Activated T-cell treated with anti-CD3 and anti-CD28 coated beads for 4 hours (primary cell): ENCODE measurements around the gene DPF1.

Source experiments
- DNase-seq: peaks from one replicate; pipeline ENCODE4 v3.0.0-alpha.2; 2020

Gene DPF1

DNA sequence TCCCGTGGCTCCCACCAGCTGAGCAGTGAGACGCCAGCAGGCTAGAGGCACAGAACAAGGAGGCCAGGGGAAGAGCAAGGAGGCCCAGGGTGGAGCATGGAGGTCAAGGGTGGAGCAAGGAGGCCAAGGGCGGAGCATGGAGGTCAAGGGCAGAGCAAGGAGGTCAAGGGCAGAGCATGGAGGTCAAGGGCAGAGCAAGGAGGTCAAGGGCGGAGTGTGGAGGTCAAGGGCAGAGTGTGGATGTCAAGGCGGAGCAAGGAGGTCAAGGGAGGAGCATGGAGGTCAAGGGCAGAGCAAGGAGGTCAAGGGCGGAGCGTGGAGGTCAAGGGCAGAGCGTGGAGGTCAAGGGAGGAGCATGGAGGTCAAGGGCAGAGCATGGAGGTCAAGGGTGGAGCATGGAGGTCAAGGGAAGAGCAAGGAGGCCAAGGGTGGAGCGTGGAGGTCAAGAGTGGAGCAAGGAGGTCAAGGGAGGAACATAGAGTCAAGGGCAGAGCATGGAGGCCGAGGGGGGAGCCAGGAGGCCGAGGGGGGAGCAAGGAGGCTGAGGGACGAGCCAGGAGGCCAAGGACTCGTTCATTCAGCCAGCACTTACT is 27.7 kb downstream of the DPF1 start:
- no peak for DNase-seq

DNA sequence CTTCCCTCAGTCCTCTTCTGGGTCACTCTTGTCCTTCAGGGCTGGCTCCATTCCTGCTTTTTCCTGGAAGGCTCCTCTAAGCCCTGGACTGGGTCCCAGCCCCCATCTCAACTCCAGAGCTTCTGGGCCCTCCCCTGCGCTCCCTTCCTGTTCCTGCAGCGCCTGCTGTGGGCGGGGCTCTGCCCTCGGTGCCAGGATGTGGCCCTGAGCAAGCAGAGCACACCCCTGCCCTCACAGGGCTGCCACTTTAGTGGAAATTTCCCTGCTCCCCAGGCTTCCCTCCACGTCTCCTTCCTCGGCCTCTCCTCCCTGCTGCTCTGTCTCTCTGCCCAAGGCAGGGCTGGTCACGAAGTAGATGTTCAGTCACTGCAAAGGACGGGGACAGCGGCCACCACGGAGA is 28.8 kb downstream of the DPF1 start:
- no peak for DNase-seq

- DNase-seq: no peak
Measured at GRCh38 chr19:38194061-38194701, 29.8 kb downstream of the DPF1 start.

DNA sequence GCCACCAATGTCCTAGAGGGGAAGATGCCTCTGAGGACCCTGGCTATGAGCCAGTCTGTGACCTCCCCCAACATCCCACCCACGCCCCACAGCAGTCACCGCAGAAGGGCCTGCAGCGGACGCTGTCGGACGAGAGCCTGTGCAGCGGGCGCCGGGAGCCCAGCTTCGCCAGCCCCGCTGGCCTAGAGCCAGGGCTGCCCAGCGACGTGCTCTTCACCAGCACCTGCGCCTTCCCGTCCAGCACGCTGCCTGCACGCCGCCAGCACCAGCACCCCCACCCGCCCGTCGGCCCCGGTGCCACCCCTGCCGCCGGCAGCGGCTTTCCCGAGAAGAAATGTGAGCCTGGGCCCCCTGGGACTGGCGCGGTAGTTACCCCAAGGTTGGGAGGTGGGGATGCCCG is 30.6 kb downstream of the DPF1 start:
- DNase-seq: no peak

DNA sequence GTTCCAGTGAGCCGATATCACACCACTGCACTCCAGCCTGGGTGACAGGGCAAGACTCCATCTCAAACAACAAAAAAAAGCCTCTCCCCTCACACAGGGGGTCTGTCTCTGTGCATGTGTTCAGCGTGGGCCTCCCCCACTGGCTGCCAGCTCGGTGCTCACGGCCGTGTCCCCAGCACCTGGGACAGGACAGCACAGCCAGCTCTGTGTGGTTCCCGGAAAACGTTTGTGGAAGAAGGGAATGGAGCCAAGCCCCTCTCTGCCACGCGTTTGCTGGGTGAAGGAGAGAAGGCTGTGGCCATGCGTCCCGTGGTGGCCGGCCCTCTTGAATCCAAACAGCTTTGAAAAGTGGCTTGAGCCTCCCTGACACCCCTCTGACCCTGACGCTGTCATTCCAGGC is 32.3 kb downstream of the DPF1 start:
- no peak for DNase-seq

DNA sequence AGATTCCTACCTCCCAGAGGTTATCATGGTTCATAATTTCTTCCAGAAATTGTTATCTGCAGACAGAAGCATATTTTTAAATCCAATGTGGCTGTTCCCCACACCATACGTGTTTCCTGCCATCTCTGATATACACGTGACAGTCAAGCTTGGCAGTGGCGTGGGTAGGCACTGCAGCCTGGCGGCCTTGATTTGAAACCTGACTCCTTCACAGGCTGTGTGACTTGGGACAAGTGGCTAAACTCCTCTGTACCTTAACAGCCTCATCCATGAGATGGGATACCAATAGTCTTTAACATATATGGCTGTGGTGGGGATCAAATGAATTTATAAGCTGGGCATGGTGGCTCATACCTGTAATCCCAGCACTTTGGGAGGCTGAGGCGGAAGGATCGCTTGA is 33.2 kb downstream of the DPF1 start:
- no peak for DNase-seq

DNA sequence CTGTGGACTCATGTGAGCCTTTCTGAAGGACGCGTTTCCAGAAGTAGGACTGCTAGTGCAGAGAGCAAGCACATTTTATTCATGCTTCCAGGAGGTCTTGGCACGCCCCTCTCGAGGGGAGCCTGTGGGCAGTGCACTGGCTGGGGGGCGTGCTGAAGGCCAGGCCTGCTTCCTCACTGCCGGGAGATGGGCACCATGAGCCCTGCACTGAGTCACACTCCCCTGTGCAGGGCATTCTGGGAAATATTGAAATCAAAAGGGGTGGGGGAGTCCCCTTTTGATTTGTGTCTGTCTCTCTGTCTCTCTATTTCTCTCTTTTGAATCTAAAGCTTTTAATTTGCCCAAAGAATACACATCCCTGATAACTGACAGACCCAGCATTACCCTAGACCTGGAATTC is 34.0 kb downstream of the DPF1 start:
- DNase-seq: no peak

DNA sequence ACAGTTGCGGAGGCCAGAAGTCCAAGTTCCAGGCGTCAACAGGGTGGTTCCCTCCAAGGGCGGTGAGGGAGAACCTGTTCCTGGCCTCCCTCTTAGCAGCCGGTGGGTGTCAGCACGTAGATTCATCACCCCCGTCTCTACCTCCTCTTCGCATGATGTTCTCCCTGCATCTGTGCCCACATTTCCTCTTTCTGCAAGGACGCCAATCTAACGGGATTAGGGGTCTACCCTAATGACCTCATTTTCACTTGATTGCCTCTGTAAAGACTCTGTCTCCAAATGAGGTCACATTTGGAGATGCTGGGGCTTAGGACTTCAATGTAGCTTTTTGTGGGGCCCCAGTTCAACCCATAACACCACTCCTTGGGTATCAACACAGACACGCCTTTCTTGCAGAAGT is 38.5 kb downstream of the DPF1 start:
- no peak for DNase-seq

GRCh38 chr19:38184815-38185214 is 39.2 kb downstream of the DPF1 start:
- DNase-seq: no peak

- DNase-seq: no peak
Measured at GRCh38 chr19:38183251-38183897, 40.6 kb downstream of the DPF1 start.

DNA sequence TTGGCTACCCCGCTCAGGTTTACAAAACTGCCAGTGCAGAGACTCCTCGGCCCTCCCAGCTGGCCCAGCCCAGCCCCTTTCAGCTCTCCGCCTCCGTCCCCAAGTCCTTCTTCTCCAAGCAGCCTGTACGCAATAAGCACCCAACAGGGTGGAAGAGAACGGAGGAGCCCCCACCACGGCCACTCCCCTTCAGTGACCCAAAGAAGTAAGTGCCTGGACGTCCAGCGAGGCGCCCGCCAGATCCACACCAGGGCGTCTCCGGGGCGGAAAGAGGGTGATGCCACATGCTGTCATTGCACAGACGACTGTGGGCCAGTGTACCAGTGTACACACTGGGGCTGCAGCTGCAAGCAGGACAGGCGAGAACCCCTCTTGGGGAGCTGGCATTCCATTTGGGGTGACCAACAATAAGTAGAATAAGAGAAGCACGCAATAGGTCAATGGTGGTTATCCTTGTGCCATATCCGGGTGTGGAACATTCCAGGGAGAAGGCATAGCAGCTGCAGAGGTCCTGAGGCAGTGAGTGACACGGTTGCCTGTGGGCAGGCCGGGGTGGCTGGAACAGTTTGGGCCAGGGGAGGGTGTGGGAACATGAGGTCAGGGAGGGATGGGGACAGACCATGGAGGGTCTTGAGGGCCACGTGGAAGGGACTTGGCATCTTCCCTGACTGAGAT is 41.3 kb downstream of the DPF1 start:
- DNase-seq: no peak

GRCh38 chr19:38180071-38180470 is 44.0 kb downstream of the DPF1 start:
- no peak for DNase-seq

- DNase-seq: no peak
Measured at GRCh38 chr19:38175422-38175821, 48.6 kb downstream of the DPF1 start.

- DNase-seq: no peak
Measured at GRCh38 chr19:38173291-38174041, 50.6 kb downstream of the DPF1 start.

DNA sequence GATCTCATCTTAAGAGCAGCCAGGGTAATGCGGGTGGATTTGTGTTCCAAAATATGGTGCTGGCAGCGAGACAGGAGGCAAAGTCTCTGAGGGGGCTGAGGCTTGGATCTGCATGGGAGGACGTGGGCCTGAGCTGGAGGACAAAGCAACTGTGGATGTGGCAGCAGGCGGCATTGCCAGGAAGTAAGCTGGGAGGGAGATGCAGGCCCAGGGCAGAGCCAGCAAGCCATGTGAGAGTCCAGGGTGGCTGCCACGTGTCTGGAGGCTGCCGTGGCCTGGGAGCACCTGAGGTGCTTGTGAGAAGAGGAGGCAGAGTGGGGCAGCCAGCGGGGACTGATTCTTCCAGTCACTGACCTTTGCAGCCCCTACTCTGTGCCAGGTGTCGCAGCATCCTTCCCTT is 52.0 kb downstream of the DPF1 start:
- no peak for DNase-seq

- DNase-seq: no peak
Measured at GRCh38 chr19:38170334-38170733, 53.7 kb downstream of the DPF1 start.

DNA sequence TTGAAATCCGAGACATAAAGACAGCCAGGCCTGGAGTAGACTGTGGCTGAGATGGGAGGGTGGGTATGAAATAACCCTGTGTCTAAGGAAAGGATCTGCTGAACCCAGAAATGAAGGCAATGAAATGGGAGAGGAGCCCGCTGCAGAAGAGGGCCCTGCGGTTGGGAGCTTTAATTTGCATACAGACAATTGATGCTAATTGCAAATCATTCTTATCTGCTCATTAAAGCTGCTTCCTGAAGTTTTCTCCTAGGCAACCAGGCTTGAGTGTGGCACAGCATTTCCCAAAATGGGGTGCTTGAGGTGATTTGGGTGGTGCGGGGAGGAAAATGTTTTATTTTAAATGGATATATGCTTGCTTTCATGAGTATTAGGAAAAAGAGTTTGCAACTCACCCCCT is 55.4 kb downstream of the DPF1 start:
- no peak for DNase-seq

DNA sequence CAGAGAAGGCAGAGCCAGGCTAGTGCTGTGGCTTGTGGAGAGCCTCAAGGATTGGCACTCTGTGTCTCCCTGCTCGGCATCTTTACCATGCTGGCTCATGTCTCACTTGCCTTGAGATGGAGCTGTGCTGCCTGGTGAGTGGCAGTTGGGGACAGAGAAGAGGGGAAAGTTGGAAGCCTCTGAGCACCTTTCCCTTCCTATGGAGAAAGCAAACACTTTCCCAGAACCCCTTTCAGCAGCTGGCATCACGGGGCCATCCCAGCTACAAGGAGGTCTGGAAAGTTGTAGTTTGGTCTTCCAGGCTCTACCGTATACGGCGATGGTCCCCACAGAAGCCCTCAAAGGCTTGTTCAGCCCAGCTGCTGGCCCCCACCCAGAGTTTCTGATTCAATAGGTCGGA is 58.7 kb downstream of the DPF1 start:
- no peak for DNase-seq

DNA sequence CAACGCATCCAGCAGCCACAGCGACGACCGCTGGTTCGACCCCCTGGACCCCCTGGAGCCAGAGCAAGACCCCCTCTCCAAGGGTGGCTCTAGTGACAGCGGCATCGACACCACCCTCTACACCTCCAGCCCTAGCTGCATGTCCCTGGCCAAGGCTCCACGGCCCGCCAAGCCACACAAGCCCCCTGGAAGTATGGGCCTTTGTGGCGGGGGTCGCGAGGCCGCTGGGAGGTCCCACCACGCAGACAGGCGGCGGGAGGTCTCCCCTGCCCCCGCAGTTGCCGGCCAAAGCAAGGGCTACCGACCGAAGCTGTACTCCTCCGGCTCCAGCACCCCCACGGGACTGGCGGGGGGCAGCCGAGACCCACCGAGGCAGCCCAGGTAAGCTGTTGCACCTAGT is 59.5 kb downstream of the DPF1 start:
- DNase-seq: no peak

- DNase-seq: no peak
Measured at GRCh38 chr19:38163419-38164290, 60.4 kb downstream of the DPF1 start.

- no peak for DNase-seq
Measured at GRCh38 chr19:38162632-38163031, 61.4 kb downstream of the DPF1 start.

- no peak for DNase-seq
Measured at GRCh38 chr19:38162094-38162493, 61.9 kb downstream of the DPF1 start.
